SK-N-SH (cell line): Measurements from ENCODE around the gene FRMPD4. TPM values are rescaled to one million over a fixed set of nuclear protein-coding genes. Genes with fewer than 3 reads are reported as not detected.

Source experiments
- CTCF ChIA-PET: fragments of 300-600, 350-600 bp; formaldehyde crosslinking; extraction: SDS; loops from one replicate; lab custom pipeline; 2021; lab: Yijun Ruan, JAX
- POLR2A ChIA-PET: fragments of 350-600 bp; sonication (Branson Sonifier 250); formaldehyde crosslinking; extraction: SDS; loops from one replicate; lab custom pipeline; 2020; ENCODE audit warnings: antibody characterized with exemption, inconsistent platforms; lab: Yijun Ruan, JAX
- DNase-seq: peaks from one replicate; pipeline ENCODE4 v3.0.0; 2012
- H2AFZ ChIP-seq: fragments of 200-600 bp; sonication (generic); 2 replicates; pipeline ENCODE4 v1.8.1; 2016; ENCODE audit warnings: antibody characterized with exemption, mild to moderate bottlenecking, low read depth
- H3F3A ChIP-seq: fragments of 200-600 bp; sonication (generic); replicated peaks from 2 replicates; pipeline ENCODE3; 2016; ENCODE audit warnings: antibody characterized with exemption, mild to moderate bottlenecking; ENCODE audit not compliant: insufficient read depth
- H3K27ac ChIP-seq, 2 experiments: fragments of 200-500 bp in 1 of 2; fragments of 200-600 bp in 1 of 2; sonication (Bioruptor generic) in 1 of 2; sonication (generic), shearing (Covaris generic) in 1 of 2; 2 replicates each; pipeline versions ENCODE4 v1.5.1 to v1.6.1; 2014 to 2016; ENCODE audit warnings: low read depth in 2 of 2, inconsistent platforms in 1 of 2, low read length in 1 of 2, mild to moderate bottlenecking in 1 of 2, mixed read lengths in 1 of 2
- H3K27me3 ChIP-seq: fragments of 200-600 bp; sonication (generic), shearing (Covaris generic); 2 replicates; pipeline ENCODE4 v1.6.1; 2016; ENCODE audit warnings: mixed run types; ENCODE audit not compliant: insufficient read depth
- H3K36me3 ChIP-seq, 2 experiments: fragments of 200-500 bp in 1 of 2; fragments of 200-600 bp in 1 of 2; sonication (Bioruptor generic) in 1 of 2; sonication (generic) in 1 of 2; replicated peaks in 1 of 2; 2 replicates each; pipeline versions ENCODE3 to v1.5.1; 2014 to 2016; ENCODE audit warnings: low read length in 1 of 2, mild to moderate bottlenecking in 1 of 2; ENCODE audit not compliant: insufficient read depth in 2 of 2, control insufficient read depth in 1 of 2
- H3K4me1 ChIP-seq, 2 experiments: fragments of 200-500 bp in 1 of 2; fragments of 200-600 bp in 1 of 2; sonication (Bioruptor generic) in 1 of 2; sonication (generic), shearing (Covaris generic) in 1 of 2; 2 replicates each; pipeline versions ENCODE4 v1.5.1 to v1.6.1; 2014 to 2016; ENCODE audit warnings: low read depth in 1 of 2, low read length in 1 of 2, mixed run types in 1 of 2; ENCODE audit not compliant: insufficient read depth in 2 of 2, control insufficient read depth in 1 of 2
- H3K4me2 ChIP-seq: fragments of 200-600 bp; sonication (generic), shearing (Covaris generic); 2 replicates; pipeline ENCODE4 v1.6.1; 2017; ENCODE audit warnings: mixed run types
- H3K4me3 ChIP-seq, 2 experiments: fragments of 200-500 bp in 1 of 2; fragments of 200-600 bp in 1 of 2; sonication (Bioruptor generic) in 1 of 2; sonication (generic), shearing (Covaris generic) in 1 of 2; 2 replicates each; pipeline versions ENCODE4 v1.5.1 to v1.8.1; 2014 to 2016; ENCODE audit warnings: low read depth in 2 of 2, inconsistent platforms in 1 of 2, low read length in 1 of 2, mild to moderate bottlenecking in 1 of 2, mixed read lengths in 1 of 2, moderate library complexity in 1 of 2
- H3K79me2 ChIP-seq: fragments of 200-600 bp; sonication (generic); 2 replicates; pipeline ENCODE4 v1.8.1; 2017; ENCODE audit warnings: mild to moderate bottlenecking; ENCODE audit not compliant: insufficient read depth
- H3K9ac ChIP-seq: fragments of 200-600 bp; sonication (generic); 2 replicates; pipeline ENCODE4 v1.6.1; 2017; ENCODE audit warnings: mixed run types
- H3K9me2 ChIP-seq: fragments of 200-600 bp; sonication (generic); 2 replicates; pipeline ENCODE4 v1.6.1; 2017; ENCODE audit warnings: mixed run types
- H3K9me3 ChIP-seq: fragments of 200-600 bp; sonication (generic); 2 replicates; pipeline ENCODE4 v1.6.1; 2017; ENCODE audit warnings: mixed run types, mild to moderate bottlenecking, moderate library complexity
- H4K20me1 ChIP-seq: fragments of 200-600 bp; sonication (generic); 2 replicates; pipeline ENCODE4 v1.6.1; 2017; ENCODE audit warnings: mild to moderate bottlenecking, mixed run types; ENCODE audit not compliant: insufficient read depth
- CHD2 ChIP-seq: fragments of 150-350 bp; IDR thresholded peaks from 2 replicates; pipeline ENCODE4 v1.6.1; 2018; ENCODE audit warnings: low read length; ENCODE audit not compliant: partially characterized antibody
- EP300 ChIP-seq, 2 experiments: IDR thresholded peaks; 2 replicates each; pipeline versions ENCODE4 v1.4.0 to v1.6.1; 2012; ENCODE audit warnings: borderline replicate concordance in 1 of 2, low read depth in 1 of 2, low read length in 1 of 2
- EZH2phosphoT487 ChIP-seq: fragments of 200-600 bp; sonication (generic); IDR thresholded peaks from 2 replicates; pipeline ENCODE4 v1.6.1; 2017; ENCODE audit warnings: low read depth, mixed run types, mild to moderate bottlenecking, antibody characterized with exemption, moderate library complexity, borderline replicate concordance
- FOXJ3 ChIP-seq: sonication (generic); formaldehyde crosslinking; IDR thresholded peaks from 2 replicates; pipeline ENCODE4 v1.5.1; 2020; ENCODE audit warnings: mild to moderate bottlenecking, missing genetic modification reagents
- GATA2 ChIP-seq: sonication (generic); formaldehyde crosslinking; IDR thresholded peaks from 2 replicates; pipeline ENCODE4 v1.5.0; 2020; ENCODE audit warnings: mild to moderate bottlenecking, missing genetic modification reagents
- NRF1 ChIP-seq: IDR thresholded peaks from 2 replicates; pipeline ENCODE4 v1.6.1; 2012; ENCODE audit warnings: low read depth, mild to moderate bottlenecking, low read length
- POLR2AphosphoS5 ChIP-seq: IDR thresholded peaks from 2 replicates; pipeline ENCODE4 v1.6.1; 2012; ENCODE audit warnings: low read depth, low read length
- RXRA ChIP-seq: IDR thresholded peaks from 2 replicates; pipeline ENCODE4 v1.4.0; 2012; ENCODE audit warnings: low read depth, mild to moderate bottlenecking, borderline replicate concordance
- SMC3 ChIP-seq: IDR thresholded peaks from 2 replicates; pipeline ENCODE4 v1.6.1; 2012; ENCODE audit warnings: low read depth, low read length, improper control_type of control experiment
- TAF1 ChIP-seq: IDR thresholded peaks from 2 replicates; pipeline ENCODE4 v1.6.1; 2012; ENCODE audit warnings: low read depth, mild to moderate bottlenecking, low read length, moderate library complexity, borderline replicate concordance
- TCF12 ChIP-seq: IDR thresholded peaks from 2 replicates; pipeline ENCODE4 v1.4.0; 2012
- WGBS: methylation state at CpG from one replicate; pipeline ENCODE4 v1.1.6; 2017; ENCODE audit warnings: low lambda C conversion rate; 5-methylcytosine and 5-hydroxymethylcytosine counted together
- polyA plus RNA-seq, 3 experiments: library from polyadenylated mRNA; depleted of rRNA; stranded (reverse); fragments of >200 nt; gene quantifications; 2 replicates each; pipeline ENCODE4 v1.2.3, GENCODE V29; 2012
- TF ChIP-seq, protein P1 (sequence below): IDR thresholded peaks from 2 replicates; pipeline ENCODE4 v1.4.0; 2012; ENCODE audit warnings: low read depth, borderline replicate concordance
- TF ChIP-seq, protein P2 (sequence below): fragments of 150-350 bp; IDR thresholded peaks from 2 replicates; pipeline ENCODE4 v1.6.1; 2017; ENCODE audit warnings: antibody characterized with exemption, low read length, low read depth, borderline replicate concordance
- TF ChIP-seq, protein P3 (sequence below): IDR thresholded peaks from 2 replicates; pipeline ENCODE4; 2012

Gene FRMPD4
- polyA plus RNA-seq, 1 of the 3 experiments (the other 2 are of a cell fraction) = not detected

DNA sequence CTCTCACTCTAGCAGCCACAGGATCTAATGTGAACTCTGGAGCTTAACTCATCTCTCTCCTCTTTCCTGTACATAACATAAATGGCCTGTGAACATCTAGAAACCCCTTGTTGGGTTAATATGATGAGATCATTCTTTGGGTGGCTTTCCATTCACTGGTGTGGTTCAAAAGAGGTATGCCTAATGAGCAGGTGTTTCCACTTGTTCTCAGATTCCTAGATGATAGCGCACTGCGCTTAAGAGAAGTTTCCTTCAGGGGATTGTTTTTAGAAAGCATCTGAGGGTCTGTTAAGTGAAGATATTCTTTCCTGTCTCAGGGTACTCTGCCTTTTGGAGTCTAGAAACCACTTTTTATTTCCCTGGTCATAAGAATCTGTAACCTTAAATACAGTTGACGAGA, 32.5 kb downstream of the FRMPD4 start (continued):
- TF ChIP-seq, protein P1, sequence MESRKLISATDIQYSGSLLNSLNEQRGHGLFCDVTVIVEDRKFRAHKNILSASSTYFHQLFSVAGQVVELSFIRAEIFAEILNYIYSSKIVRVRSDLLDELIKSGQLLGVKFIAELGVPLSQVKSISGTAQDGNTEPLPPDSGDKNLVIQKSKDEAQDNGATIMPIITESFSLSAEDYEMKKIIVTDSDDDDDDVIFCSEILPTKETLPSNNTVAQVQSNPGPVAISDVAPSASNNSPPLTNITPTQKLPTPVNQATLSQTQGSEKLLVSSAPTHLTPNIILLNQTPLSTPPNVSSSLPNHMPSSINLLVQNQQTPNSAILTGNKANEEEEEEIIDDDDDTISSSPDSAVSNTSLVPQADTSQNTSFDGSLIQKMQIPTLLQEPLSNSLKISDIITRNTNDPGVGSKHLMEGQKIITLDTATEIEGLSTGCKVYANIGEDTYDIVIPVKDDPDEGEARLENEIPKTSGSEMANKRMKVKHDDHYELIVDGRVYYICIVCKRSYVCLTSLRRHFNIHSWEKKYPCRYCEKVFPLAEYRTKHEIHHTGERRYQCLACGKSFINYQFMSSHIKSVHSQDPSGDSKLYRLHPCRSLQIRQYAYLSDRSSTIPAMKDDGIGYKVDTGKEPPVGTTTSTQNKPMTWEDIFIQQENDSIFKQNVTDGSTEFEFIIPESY = no peak
- TF ChIP-seq EZH2phosphoT487 (no peak), POLR2AphosphoS5 (no peak), RXRA (no peak), EP300 (IDR thresholded peaks at IDR 0.05; ENCODE audit: borderline replicate concordance in 1 of 2, low read depth in 1 of 2, low read length in 1 of 2) (no peak), SMC3 (no peak), CHD2 (no peak)
- TF ChIP-seq, all 33 proteins: peak for 0

DNA sequence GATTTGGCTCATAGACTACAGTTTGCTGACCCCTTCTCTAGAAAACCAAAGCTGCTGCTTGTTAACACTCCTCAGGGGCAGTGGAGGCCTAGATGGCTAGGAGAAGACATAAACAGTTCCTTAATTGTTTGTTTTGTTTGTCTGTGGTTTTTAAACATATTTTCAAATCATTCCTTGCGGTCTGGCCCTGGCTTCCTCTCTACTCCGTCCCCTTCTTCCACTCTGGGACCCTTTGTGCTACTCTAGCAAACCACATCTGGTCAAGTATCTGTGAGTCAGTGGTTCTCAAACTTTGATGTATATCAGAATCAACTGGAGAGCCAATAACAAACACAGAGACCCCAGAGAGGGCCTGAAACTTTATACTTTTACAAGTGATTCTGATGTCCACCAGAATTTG, 36.1 kb downstream of the FRMPD4 start:
- TF ChIP-seq TCF12 (no peak), CHD2 (no peak), GATA2 (CRISPR knock-in tag) (no peak), TAF1 (no peak), FOXJ3 (CRISPR knock-in tag) (no peak), NRF1 (no peak)
- TF ChIP-seq, protein P2, sequence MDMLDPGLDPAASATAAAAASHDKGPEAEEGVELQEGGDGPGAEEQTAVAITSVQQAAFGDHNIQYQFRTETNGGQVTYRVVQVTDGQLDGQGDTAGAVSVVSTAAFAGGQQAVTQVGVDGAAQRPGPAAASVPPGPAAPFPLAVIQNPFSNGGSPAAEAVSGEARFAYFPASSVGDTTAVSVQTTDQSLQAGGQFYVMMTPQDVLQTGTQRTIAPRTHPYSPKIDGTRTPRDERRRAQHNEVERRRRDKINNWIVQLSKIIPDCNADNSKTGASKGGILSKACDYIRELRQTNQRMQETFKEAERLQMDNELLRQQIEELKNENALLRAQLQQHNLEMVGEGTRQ = no peak
- TF ChIP-seq, protein P3, sequence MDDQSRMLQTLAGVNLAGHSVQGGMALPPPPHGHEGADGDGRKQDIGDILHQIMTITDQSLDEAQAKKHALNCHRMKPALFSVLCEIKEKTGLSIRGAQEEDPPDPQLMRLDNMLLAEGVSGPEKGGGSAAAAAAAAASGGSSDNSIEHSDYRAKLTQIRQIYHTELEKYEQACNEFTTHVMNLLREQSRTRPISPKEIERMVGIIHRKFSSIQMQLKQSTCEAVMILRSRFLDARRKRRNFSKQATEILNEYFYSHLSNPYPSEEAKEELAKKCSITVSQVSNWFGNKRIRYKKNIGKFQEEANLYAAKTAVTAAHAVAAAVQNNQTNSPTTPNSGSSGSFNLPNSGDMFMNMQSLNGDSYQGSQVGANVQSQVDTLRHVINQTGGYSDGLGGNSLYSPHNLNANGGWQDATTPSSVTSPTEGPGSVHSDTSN = no peak
- H3K4me3 ChIP-seq = no peak overlapping the region
- no peak overlapping the region for H2AFZ ChIP-seq
- H3K9me2 ChIP-seq = no peaks in the 10 kb centered on the region
- H3K36me3 ChIP-seq = no peaks in the 10 kb centered on the region
- H3F3A ChIP-seq = no peaks in the 10 kb centered on the region
- no peak overlapping the region for H3K4me2 ChIP-seq
- no peak overlapping the region for H3K9ac ChIP-seq
- ChIA-PET CTCF (no interaction called here), POLR2A (no interaction called here)
- no peaks in the 10 kb centered on the region for H3K4me1 ChIP-seq
- 5% methylated on average over 2 of the region's 2 CpGs for WGBS
- H3K27me3 ChIP-seq = no peaks in the 10 kb centered on the region; the same call in 1 of the 2 replicates
- no peak for DNase-seq
- no peak overlapping the region for H3K27ac ChIP-seq
- no peaks in the 10 kb centered on the region for H3K79me2 ChIP-seq
- no peaks in the 10 kb centered on the region for H3K9me3 ChIP-seq
- no peaks in the 10 kb centered on the region for H4K20me1 ChIP-seq
